K562 (cell line): ENCODE results near the gene ZNF778. TPM values are rescaled to one million over a fixed set of nuclear protein-coding genes. Genes with fewer than 3 reads are reported as not detected.

ENCODE experiments used
- DDX20 ChIP-seq: fragments of 450-650 bp; IDR thresholded peaks from 2 replicates; pipeline ENCODE4 v1.6.1; 2016; ENCODE audit warnings: missing genetic modification characterization, low read depth, mild to moderate bottlenecking, missing compliant biosample characterization, moderate library complexity
- E2F8 ChIP-seq: fragments of 450-650 bp; IDR thresholded peaks from 2 replicates; pipeline ENCODE4 v1.7.1; 2018; ENCODE audit warnings: mild to moderate bottlenecking, low read depth; ENCODE audit not compliant: partially characterized antibody
- JUNB ChIP-seq: fragments of 450-650 bp; formaldehyde crosslinking; conservative IDR thresholded peaks from 2 replicates; pipeline ENCODE4 v1.4.0; 2020; ENCODE audit warnings: mild to moderate bottlenecking
- KLF13 ChIP-seq: fragments of 450-650 bp; IDR thresholded peaks from 2 replicates; pipeline ENCODE4 v1.6.1; 2016; ENCODE audit warnings: missing genetic modification characterization, low read depth, mild to moderate bottlenecking, missing compliant biosample characterization, moderate library complexity, borderline replicate concordance
- NELFE ChIP-seq: IDR thresholded peaks from 2 replicates; pipeline ENCODE4 v1.6.1; 2011; ENCODE audit warnings: mild to moderate bottlenecking; ENCODE audit not compliant: insufficient read depth, insufficient read length
- PCBP1 ChIP-seq: fragments of 200-400 bp; formaldehyde crosslinking; IDR thresholded peaks from 2 replicates; pipeline ENCODE4 v1.6.1; 2018; ENCODE audit warnings: mild to moderate bottlenecking, low read depth, low read length; ENCODE audit not compliant: poor library complexity, severe bottlenecking
- RFX1 ChIP-seq: fragments of 450-650 bp; IDR thresholded peaks from 2 replicates; pipeline ENCODE4 v1.6.1; 2016; ENCODE audit warnings: mild to moderate bottlenecking, moderate library complexity
- TCF7L2 ChIP-seq: fragments of 150-350 bp; IDR thresholded peaks from 2 replicates; pipeline ENCODE4 v1.6.1; 2016; ENCODE audit warnings: low read depth, mild to moderate bottlenecking, low read length, moderate library complexity
- ZBTB1 ChIP-seq: sonication (generic); formaldehyde crosslinking; IDR thresholded peaks from 2 replicates; pipeline ENCODE4 v1.8.1; 2023; ENCODE audit warnings: missing genetic modification reagents, low read depth, mild to moderate bottlenecking, borderline replicate concordance
- polyA plus RNA-seq, 8 experiments: library from polyadenylated mRNA; depleted of rRNA in 4 of 8; stranded (reverse) in 5 of 8; unstranded in 3 of 8; fragments of >200 nt; fragmentation: Nextera tagmentation in 2 of 8; fragmentation: Illumina TruSeq in 1 of 8; extraction: Ambion mirVana in 2 of 8; extraction: Trizol in 1 of 8; gene quantifications; 2 replicates each; pipeline versions ENCODE4 v1.2.1 to v1.2.3, GENCODE V29; 2011 to 2014; ENCODE audit warnings: inconsistent platforms in 1 of 8, missing spikeins in 1 of 8
- total RNA-seq, 7 experiments: library from RNA; depleted of rRNA in 6 of 7; stranded (reverse); fragments of >200 nt in 6 of 7; fragmentation: Illumina TruSeq in 2 of 7; extraction: Trizol in 2 of 7; gene quantifications; 2 replicates each; pipeline versions ENCODE4 v1.2.1 to v1.2.3, GENCODE V29; 2011 to 2021; ENCODE audit warnings: low replicate concordance in 1 of 7
- TF ChIP-seq, protein P1 (sequence below): fragments of 250-450 bp; sonication (Bioruptor Pico); IDR thresholded peaks from 2 replicates; pipeline ENCODE4 v1.6.1; 2021; ENCODE audit warnings: mild to moderate bottlenecking
- TF ChIP-seq, protein P2 (sequence below): fragments of 250-450 bp; sonication (Bioruptor Pico); IDR thresholded peaks from 2 replicates; pipeline ENCODE4 v1.4.0; 2020
- TF ChIP-seq, protein P3 (sequence below): fragments of 450-650 bp; IDR thresholded peaks from 2 replicates; pipeline ENCODE4 v1.6.1; 2018; ENCODE audit not compliant: partially characterized antibody
- TF ChIP-seq, protein P4 (sequence below): sonication (generic); formaldehyde crosslinking; IDR thresholded peaks from 2 replicates; pipeline ENCODE4 v1.9.0; 2022; ENCODE audit warnings: mild to moderate bottlenecking, missing genetic modification reagents

ZNF778 gene
- total and polyA plus RNA-seq, 9 of the 15 experiments (the other 6 are each of a cell fraction or from before 2014, with no cell fraction given): 0.70 to 60.6 (median 7.5) TPM

GRCh38 chr16:89246903-89247733 is 29.6 kb downstream of the ZNF778 start (continued):
- TF ChIP-seq ZBTB1 (CRISPR knock-in tag) (no peak), NELFE (no peak), DDX20 (tag) (no peak), PCBP1 (peak; percentile 94), JUNB (CRISPR knock-in tag) (no peak), RFX1 (no peak), TCF7L2 (no peak), KLF13 (tag) (no peak), E2F8 (no peak)
- TF ChIP-seq, protein P1, sequence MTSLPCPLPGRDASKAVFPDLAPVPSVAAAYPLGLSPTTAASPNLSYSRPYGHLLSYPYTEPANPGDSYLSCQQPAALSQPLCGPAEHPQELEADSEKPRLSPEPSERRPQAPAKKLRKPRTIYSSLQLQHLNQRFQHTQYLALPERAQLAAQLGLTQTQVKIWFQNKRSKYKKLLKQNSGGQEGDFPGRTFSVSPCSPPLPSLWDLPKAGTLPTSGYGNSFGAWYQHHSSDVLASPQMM: no peak
- TF ChIP-seq, protein P2, sequence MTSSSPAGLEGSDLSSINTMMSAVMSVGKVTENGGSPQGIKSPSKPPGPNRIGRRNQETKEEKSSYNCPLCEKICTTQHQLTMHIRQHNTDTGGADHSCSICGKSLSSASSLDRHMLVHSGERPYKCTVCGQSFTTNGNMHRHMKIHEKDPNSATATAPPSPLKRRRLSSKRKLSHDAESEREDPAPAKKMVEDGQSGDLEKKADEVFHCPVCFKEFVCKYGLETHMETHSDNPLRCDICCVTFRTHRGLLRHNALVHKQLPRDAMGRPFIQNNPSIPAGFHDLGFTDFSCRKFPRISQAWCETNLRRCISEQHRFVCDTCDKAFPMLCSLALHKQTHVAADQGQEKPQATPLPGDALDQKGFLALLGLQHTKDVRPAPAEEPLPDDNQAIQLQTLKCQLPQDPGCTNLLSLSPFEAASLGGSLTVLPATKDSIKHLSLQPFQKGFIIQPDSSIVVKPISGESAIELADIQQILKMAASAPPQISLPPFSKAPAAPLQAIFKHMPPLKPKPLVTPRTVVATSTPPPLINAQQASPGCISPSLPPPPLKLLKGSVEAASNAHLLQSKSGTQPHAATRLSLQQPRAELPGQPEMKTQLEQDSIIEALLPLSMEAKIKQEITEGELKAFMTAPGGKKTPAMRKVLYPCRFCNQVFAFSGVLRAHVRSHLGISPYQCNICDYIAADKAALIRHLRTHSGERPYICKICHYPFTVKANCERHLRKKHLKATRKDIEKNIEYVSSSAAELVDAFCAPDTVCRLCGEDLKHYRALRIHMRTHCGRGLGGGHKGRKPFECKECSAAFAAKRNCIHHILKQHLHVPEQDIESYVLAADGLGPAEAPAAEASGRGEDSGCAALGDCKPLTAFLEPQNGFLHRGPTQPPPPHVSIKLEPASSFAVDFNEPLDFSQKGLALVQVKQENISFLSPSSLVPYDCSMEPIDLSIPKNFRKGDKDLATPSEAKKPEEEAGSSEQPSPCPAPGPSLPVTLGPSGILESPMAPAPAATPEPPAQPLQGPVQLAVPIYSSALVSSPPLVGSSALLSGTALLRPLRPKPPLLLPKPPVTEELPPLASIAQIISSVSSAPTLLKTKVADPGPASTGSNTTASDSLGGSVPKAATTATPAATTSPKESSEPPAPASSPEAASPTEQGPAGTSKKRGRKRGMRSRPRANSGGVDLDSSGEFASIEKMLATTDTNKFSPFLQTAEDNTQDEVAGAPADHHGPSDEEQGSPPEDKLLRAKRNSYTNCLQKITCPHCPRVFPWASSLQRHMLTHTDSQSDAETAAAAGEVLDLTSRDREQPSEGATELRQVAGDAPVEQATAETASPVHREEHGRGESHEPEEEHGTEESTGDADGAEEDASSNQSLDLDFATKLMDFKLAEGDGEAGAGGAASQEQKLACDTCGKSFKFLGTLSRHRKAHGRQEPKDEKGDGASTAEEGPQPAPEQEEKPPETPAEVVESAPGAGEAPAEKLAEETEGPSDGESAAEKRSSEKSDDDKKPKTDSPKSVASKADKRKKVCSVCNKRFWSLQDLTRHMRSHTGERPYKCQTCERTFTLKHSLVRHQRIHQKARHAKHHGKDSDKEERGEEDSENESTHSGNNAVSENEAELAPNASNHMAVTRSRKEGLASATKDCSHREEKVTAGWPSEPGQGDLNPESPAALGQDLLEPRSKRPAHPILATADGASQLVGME: no peak
- TF ChIP-seq, protein P3, sequence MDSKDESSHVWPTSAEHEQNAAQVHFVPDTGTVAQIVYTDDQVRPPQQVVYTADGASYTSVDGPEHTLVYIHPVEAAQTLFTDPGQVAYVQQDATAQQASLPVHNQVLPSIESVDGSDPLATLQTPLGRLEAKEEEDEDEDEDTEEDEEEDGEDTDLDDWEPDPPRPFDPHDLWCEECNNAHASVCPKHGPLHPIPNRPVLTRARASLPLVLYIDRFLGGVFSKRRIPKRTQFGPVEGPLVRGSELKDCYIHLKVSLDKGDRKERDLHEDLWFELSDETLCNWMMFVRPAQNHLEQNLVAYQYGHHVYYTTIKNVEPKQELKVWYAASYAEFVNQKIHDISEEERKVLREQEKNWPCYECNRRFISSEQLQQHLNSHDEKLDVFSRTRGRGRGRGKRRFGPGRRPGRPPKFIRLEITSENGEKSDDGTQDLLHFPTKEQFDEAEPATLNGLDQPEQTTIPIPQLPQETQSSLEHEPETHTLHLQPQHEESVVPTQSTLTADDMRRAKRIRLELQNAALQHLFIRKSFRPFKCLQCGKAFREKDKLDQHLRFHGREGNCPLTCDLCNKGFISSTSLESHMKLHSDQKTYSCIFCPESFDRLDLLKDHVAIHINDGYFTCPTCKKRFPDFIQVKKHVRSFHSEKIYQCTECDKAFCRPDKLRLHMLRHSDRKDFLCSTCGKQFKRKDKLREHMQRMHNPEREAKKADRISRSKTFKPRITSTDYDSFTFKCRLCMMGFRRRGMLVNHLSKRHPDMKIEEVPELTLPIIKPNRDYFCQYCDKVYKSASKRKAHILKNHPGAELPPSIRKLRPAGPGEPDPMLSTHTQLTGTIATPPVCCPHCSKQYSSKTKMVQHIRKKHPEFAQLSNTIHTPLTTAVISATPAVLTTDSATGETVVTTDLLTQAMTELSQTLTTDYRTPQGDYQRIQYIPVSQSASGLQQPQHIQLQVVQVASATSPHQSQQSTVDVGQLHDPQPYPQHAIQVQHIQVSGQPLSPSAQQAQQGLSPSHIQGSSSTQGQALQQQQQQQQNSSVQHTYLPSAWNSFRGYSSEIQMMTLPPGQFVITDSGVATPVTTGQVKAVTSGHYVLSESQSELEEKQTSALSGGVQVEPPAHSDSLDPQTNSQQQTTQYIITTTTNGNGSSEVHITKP: no peak
- TF ChIP-seq, protein P4, sequence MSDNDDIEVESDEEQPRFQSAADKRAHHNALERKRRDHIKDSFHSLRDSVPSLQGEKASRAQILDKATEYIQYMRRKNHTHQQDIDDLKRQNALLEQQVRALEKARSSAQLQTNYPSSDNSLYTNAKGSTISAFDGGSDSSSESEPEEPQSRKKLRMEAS (CRISPR knock-in tag): peak; percentile 40
